GDM1 (cell line): Measurements from ENCODE around the gene INSYN2B.

Experiments
- DNase-seq: peaks from one replicate; lab custom pipeline; 2025; lab: John Stamatoyannopoulos, UW

The INSYN2B gene

GRCh38 chr5:169889572-169889971, 90.7 kb downstream of the INSYN2B start:
- DNase-seq, result no peak

DNA sequence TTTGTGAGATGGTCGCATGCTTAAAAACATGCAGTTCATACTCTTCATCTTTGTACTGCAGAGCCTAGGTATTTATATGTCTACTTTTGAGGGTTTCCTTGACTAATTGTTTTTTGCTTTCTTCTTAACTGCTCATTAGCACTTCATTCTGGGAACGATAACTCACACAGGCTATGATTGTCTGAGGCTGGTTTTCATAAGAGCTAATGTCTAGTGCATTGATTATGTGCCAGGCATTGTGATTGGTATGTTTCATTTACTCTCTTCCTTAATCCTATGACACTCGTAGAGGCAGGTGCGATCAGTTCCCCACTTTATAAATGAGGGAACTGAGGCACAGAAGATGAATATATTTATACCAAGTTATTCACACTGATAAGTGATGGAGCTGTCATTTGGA, 93.6 kb downstream of the INSYN2B start:
- DNase-seq, result no peak

- no peak for DNase-seq
Measured at GRCh38 chr5:169886033-169886432, 94.3 kb downstream of the INSYN2B start.

GRCh38 chr5:169881702-169882303, 98.5 kb downstream of the INSYN2B start:
- DNase-seq, result no peak

DNA sequence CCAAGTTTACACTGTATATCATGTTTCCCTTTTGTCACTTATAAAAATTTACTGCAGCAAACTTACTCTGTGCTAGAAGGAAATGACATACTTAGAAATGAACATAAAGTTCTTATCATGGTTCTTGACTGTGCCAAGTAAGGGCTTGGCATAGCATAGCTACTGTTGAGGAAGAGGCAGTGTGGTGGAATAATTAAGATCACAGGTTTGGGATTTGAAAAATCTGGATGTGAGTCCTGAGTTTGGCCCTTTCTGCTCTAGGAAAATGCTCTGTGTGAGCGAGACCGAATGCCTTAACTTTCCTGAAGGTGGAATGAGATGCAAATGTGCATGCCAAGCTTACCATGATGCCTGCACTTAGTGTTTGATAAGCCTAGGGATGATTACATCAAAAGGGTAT, 99.5 kb downstream of the INSYN2B start:
- no peak for DNase-seq

- no peak for DNase-seq
Measured at GRCh38 chr5:169880012-169880663, 100.2 kb downstream of the INSYN2B start.

- no peak for DNase-seq
Measured at GRCh38 chr5:169876386-169876785, 103.9 kb downstream of the INSYN2B start.

DNA sequence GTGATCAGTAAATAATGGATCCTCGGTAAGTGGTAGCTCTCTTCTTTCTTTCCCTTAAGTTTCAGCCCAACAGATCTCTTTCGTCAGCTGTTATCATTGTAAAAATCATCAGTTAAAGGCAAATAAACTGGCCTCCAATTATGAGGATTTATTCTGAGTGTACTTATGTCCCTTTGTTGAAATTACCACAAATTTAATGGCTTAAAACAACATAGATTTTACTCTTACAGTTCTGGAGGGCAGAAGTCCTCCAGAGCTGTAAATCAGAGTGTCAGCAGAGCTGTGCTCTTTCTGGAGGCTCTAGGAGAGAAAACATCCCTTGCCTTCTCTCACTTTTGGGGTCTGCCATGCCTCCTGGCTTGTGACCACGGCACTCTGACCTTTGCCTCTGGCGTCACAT, 104.6 kb downstream of the INSYN2B start:
- DNase-seq, result no peak

- no peak for DNase-seq
Measured at GRCh38 chr5:169875091-169875728, 105.1 kb downstream of the INSYN2B start.

GRCh38 chr5:169874621-169875020, 105.7 kb downstream of the INSYN2B start:
- DNase-seq, result no peak

DNA sequence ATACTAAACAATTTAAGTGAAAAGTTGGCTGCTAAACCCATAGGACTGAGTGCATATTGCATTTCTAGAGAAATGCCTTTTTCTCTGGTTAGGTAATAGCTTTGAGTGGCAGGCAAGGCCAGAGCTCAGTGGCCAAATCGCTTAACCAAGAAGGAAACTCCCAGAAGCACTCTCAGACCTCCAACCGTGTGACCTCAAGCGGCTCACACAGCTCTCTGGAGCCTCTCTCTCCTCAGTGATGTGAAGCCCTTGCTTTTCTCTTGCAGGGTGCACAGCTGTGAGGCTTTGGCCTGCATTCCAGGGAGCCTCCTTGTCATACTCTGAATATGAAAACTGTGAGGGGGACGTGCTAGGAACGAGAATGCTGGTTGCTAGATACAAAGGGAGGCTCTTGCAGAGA, 106.7 kb downstream of the INSYN2B start:
- DNase-seq, result no peak

DNA sequence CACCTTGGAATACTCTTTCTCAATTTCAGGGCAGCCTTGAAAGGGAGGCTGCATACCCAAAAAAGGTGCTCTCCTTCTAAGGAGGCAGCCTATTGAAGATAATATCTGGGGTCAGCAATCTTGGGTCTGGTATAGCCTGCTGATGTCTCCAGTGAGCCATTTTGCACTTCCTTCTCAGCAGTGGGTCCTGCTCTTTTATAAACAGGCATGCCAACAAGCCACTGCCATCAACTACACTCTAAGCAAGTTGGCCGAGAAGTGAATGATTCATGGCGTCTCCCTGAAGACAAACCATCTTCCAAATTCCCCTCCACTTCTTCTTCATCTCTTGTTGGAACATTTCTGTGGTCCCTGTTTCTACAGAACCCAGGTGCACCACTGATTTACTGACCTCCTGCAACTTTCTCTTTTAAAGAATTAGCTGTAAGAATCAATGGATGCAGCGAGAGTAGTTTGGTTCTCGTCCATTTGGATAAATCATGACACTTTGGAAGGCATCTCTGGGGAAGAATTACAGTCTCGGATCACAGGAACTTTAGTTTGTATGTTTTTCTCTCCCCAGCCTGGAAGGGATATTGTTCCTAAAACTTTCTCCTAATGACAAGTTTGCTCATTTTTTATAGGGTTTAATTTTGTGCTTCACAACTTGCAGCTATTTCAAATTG, 108.3 kb downstream of the INSYN2B start:
- no peak for DNase-seq

GRCh38 chr5:169870211-169870610, 110.1 kb downstream of the INSYN2B start:
- DNase-seq, result no peak

DNA sequence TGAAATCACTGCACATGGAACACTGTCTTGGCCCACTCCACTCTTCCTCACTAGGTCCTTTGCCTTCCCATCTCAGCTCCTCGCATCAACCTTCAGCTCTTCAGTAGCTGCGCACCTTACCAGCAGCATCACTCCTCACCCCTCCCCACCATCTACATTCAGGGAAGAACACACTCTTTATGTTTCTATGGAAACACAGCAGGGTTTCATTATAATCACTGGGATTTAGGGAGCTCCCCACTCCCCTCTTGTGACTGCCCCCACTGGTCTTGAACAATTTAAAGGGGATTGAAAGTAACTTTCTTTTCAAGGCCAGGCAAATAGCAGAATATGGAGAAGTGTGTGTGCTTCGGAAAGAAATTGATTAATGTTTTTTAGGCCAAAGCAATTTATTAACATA, 111.2 kb downstream of the INSYN2B start:
- DNase-seq, result no peak

DNA sequence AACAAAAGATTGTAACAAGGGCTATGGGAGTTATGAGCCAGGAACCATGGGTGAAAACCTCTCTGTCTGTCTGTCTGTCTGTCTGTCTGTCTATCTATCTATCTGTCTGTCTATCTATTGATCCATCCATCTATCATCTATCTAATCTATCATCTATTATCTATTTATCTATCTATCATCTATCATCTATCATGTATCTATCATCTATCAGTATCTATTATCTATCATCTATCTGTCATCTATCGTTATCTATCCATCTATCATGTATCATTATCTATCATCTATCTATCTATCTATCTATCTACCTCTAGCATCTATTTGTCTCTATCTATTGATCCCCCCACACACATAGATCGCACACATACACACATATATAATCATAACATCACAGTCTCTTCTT, 112.9 kb downstream of the INSYN2B start:
- no peak for DNase-seq

DNA sequence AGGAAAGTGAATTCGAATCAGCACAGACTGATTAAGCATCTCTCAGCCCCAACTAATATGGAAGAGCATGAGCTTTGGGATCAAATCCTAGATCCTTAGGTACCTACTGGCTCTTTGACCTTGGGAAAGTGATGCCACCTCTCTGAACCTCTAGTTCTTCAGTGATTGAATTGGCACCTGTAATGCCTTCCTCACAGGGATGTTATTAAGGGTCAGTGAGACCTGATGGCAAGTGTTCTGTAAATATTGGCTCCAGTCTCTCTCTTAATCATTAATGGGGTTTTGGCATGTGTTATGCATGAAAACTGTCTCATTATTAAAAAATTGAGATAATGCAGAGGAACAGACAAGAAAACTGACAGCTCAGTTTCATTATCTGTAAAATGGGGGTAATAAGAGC, 115.8 kb downstream of the INSYN2B start:
- DNase-seq, result no peak

- DNase-seq, result no peak
Measured at GRCh38 chr5:169862391-169862811, 117.9 kb downstream of the INSYN2B start.

DNA sequence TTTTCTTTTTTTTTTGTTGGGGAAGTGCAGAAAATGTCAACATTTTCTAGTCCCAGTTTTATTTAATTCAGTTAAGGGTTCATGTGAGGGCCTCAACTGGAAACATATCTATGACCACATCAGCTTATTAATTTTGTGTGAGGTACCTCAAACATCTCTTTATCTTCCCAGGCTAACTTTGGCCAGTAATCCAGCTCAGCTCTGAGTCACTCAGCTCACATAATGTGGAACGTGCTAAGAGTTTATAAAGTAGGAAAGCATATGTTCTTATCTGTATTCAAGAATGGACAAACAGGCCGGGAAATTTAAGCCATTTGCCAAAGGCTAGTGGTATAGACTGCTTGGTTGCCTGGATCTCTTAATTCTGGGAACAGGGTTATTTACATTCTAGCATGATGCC, 118.4 kb downstream of the INSYN2B start:
- no peak for DNase-seq

DNA sequence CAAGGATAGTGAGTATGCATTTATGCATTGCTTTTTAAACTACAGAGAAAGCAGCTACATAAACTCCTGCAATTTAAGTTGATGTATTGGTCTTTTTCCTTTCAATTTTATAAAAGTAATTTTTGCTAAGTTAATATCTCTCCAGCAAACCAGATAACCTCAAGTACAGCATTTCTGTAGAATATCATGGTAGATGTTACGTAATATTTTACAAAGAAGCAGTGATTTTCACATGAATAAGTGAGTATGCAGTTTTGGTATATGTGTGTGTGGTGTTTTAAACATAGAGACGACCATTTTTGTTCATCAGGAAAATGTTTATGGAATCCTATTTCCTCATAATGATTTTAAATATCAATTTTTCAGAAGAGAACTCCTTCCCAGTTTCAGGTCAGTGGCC, 118.9 kb downstream of the INSYN2B start:
- DNase-seq, result no peak

- no peak for DNase-seq
Measured at GRCh38 chr5:169860585-169860984, 119.7 kb downstream of the INSYN2B start.

GRCh38 chr5:169856571-169856970, 123.7 kb downstream of the INSYN2B start:
- DNase-seq, result no peak

DNA sequence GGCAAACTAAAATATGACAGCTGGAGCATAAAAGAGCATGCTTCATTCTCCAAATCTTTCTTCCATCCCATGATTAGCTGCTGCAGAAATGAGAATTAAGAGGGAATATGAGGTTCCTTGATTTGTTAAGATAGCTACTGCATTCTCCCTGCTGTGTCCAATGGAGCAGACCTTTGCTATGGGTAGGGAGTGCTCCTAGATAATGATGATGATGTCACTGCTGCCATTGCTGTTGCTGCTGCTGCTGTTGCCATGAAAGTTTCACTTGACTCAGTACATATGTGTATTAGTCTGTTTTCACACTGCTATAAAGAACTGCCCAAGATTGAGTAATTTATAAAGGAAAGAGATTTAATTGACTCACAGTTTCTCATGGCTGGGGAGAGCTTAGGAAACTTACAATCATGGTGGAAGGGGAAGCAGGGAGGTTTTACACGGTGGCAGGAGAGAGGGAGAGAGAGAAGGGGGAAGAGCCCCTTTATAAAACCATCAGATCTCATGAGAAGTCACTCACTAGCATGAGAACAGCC, 128.9 kb downstream of the INSYN2B start:
- DNase-seq, result no peak

GRCh38 chr5:169850409-169850808, 129.9 kb downstream of the INSYN2B start:
- no peak for DNase-seq
